ENCODE data around the gene ABCG4.
"Not testable (repeated sequence)": the region's sequence is repeated elsewhere in the genome, so short reads cannot be mapped to it uniquely, and the experiment has no call there.

The ABCG4 gene

DNA sequence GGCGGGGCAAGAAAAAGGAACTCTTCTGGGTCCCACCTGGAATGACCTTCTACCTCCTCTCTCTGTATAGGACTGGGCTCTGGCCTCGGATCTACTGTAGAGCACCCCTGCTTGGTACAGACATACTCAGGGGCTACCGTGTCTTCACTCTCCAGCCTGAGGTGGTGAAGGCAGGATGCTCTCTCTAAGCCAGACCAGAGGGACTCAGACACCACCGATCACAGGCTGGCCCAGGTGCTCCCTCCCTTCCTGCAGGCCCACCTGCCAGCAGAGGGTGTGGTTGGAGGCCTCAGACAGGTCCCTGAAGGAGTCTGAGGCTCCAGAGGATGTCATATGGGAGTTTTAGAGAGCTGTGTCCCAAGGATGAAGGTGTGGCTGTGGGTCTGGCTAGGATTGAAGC lies 40.5 kb downstream of the ABCG4 start:
- no peak overlapping the region for H3K27ac ChIP-seq
- TF ChIP-seq, protein P1, sequence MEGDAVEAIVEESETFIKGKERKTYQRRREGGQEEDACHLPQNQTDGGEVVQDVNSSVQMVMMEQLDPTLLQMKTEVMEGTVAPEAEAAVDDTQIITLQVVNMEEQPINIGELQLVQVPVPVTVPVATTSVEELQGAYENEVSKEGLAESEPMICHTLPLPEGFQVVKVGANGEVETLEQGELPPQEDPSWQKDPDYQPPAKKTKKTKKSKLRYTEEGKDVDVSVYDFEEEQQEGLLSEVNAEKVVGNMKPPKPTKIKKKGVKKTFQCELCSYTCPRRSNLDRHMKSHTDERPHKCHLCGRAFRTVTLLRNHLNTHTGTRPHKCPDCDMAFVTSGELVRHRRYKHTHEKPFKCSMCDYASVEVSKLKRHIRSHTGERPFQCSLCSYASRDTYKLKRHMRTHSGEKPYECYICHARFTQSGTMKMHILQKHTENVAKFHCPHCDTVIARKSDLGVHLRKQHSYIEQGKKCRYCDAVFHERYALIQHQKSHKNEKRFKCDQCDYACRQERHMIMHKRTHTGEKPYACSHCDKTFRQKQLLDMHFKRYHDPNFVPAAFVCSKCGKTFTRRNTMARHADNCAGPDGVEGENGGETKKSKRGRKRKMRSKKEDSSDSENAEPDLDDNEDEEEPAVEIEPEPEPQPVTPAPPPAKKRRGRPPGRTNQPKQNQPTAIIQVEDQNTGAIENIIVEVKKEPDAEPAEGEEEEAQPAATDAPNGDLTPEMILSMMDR (conservative IDR thresholded peaks at IDR 0.05) = no peak
- no peak for TF ChIP-seq ZFX (IDR thresholded peaks at IDR 0.05)

DNA sequence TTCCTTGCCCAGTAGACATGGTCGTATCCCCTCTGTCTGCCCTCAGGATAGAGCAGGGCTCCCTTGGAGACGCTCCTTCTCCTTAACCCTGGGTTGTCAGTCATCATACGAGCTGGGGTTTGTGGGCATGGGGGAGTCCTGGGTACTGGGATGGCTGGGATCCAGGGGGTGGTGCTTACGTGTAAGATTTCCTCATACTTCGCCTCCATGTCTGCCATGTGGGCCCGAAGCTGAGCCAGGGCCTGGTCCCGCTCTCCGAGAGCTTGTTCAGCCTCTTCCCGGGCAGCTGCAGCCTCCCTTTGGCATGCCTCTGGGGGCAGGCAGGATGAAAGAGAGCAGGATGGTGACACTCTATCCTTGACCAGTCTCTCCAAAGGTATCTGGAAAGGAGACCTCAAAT lies 41.7 kb downstream of the ABCG4 start:
- no peak overlapping the region for H3K27ac ChIP-seq
- TF ChIP-seq, protein P1 (conservative IDR thresholded peaks at IDR 0.05) = no peak
- no peak for TF ChIP-seq ZFX (IDR thresholded peaks at IDR 0.05)

- H3K27ac ChIP-seq = not testable (repeated sequence)
Observed at GRCh38 chr11:119191265-119191664, 42.4 kb downstream of the ABCG4 start.

- TF ChIP-seq, protein P1 (conservative IDR thresholded peaks at IDR 0.05) = no peak
- no peak for TF ChIP-seq ZFX (IDR thresholded peaks at IDR 0.05)
- H3K27ac ChIP-seq = no peak overlapping the region
Observed at GRCh38 chr11:119192111-119192510, 43.3 kb downstream of the ABCG4 start.

DNA sequence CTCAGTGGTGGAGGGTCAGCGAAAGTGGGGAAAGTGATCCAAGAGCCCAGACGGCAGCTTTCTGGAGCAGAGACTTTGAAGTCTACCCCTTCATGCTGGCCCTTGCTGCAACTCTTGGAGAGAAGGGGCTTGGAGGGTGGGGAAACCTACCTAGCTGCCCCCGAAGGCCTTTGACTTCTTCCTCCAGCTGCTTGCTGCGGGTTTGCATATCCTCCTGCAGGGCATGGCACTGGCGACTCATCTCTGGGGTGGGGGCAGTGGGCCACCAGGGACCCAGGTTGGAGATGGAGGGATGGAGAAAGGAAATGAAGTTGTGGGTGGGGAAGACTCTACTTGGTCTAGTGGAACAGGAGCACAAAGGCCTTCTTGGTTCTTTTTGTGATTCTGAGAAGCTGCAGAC lies 44.1 kb downstream of the ABCG4 start:
- no peak for TF ChIP-seq ZFX (IDR thresholded peaks at IDR 0.05)
- H3K27ac ChIP-seq = no peak overlapping the region

- TF ChIP-seq, protein P1 (conservative IDR thresholded peaks at IDR 0.05) = no peak
- no peak for TF ChIP-seq ZFX (IDR thresholded peaks at IDR 0.05)
- no peak overlapping the region for H3K27ac ChIP-seq
Observed at GRCh38 chr11:119193626-119194025, 44.8 kb downstream of the ABCG4 start.

DNA sequence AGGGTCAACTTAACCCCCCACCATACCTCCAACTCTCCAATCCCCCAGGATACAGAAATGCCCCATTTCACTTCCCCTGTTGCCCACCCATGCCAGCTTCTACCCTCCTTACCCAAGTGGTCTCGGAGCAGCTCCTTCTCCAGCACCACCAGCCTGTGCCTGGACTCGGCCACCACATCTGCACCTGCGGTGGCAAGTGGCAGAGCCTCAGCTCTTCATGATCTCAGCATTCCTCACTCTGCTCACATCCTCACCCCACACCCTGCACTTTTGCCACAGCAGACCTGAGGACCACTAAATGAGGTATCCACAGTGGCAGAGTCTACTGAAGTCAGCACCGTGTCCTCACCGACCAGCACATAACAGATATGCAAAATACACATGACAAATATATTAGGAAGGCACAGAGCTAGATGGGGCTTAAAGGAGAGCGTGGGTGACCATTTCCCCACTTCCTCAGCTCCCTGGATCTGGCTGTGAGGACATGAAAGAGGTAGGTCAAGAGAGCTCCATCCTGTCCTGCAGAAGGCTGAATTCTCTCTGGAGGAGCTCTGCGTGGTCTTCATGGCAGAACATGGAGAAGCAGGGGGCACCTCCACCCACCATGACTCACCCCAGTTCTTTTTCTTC lies 46.1 kb downstream of the ABCG4 start:
- H3K27ac ChIP-seq = no peak overlapping the region
- TF ChIP-seq, protein P1 (conservative IDR thresholded peaks at IDR 0.05) = no peak
- TF ChIP-seq ZFX (IDR thresholded peaks at IDR 0.05) = no peak

- H3K27ac ChIP-seq = no peak overlapping the region
- TF ChIP-seq ZFX (IDR thresholded peaks at IDR 0.05) = no peak
- TF ChIP-seq, protein P1 (conservative IDR thresholded peaks at IDR 0.05) = no peak
Observed at GRCh38 chr11:119195680-119196079, 46.8 kb downstream of the ABCG4 start.
